CD4-positive, alpha-beta T cell treated with Interleukin-6 for 4 hours (primary cell): ENCODE data around the gene KIF11.
"Not testable (repeated sequence)": the region's sequence is repeated elsewhere in the genome, so short reads cannot be mapped to it uniquely, and the experiment has no call there.

Source experiments
- DNase-seq: peaks from one replicate; pipeline ENCODE4 v3.0.0-alpha.2; 2020; ENCODE audit warnings: mixed read lengths

The KIF11 gene

GRCh38 chr10:92592761-92593618 lies at the start of gene KIF11:
TSS of gene KIF11 (plus strand) at chr10:92593130. CDS start at chr10:92593376, 246 bp downstream.
- peak; percentile 98 for DNase-seq

GRCh38 chr10:92544296-92544695 lies 48.6 kb upstream of the KIF11 start:
- peak; percentile 10 for DNase-seq

- no peak for DNase-seq
Measured at GRCh38 chr10:92545556-92545955, 47.4 kb upstream of the KIF11 start.

DNA sequence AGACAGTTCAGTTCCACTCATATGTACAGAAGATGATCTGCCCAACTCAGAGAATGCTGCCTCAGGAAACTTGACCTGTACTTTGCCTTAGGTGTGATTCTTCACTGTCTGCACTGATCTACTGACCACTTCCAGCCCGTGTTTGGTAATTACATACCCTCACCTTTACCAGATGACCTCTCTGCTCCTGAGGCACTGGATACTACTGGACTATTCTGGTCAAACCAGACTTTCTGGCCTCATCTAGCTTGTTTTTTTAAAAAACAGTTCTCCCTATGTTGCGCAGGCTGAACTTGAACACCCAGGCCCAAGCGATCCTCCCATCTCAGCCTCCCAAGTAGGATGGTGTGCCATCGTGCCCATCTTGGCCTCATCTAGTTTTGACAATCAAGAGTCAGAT lies 45.3 kb upstream of the KIF11 start:
- no peak for DNase-seq

DNA sequence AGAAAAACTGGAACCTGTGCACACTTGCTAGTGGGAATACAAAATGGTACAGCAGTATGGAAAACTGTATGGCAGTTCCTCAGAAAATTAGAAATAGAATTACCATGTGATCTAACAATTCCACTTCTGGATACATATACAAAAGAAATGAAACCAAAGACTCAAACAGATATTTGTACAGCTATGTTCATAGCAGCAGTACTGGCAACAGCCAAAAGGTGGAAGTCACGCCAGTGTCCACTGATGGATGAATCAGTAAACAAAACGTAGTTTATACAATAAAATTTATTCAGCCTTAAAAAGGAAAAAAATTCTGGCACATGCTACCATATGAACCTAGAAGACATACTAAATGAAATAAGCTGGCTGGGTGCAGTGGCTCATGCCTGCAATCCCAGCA lies 42.0 kb upstream of the KIF11 start:
- DNase-seq, result no peak

DNA sequence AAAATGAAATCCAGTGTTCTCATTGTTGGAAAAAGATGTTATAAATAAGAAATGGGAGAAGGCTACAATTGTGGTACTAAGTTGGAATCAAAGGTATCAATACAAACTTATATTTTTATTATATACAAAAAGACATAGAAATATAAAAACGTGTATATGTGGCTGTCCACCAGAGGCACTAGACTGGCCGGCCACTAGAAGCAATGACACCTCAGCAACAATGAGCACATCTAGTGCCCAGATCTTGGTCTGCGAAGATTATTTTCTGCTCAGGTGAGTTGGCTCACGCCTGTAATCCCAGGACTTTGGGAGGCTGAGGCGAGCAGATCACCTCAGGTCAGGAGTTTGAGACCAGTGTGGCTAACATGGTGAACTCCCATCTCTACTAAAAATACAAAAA lies 40.6 kb upstream of the KIF11 start:
- DNase-seq, result no peak

GRCh38 chr10:92553959-92554358 lies 39.0 kb upstream of the KIF11 start:
- no peak for DNase-seq

GRCh38 chr10:92559046-92559445 lies 33.9 kb upstream of the KIF11 start:
- no peak for DNase-seq

DNA sequence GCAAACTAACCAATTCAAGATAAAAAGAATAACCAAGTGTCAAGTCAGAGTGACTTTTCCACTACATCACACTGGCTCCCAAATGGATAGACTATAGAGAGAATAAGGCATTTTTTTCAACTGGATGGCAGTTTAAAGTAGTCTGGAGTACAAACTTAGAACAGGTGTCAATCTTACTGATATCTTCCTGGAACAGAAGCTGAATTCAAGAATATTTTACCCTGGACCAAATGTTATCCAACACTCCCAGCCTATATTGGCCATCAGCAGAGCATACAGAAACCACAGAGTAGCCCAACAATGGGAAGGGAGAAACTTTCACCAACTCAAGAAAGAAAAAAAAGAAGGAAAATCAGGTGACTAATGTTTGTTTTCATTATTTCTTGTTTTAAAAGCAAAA lies 30.5 kb upstream of the KIF11 start:
- no peak for DNase-seq

GRCh38 chr10:92567952-92568600 lies 24.9 kb upstream of the KIF11 start:
- no peak for DNase-seq

GRCh38 chr10:92569071-92569470 lies 23.9 kb upstream of the KIF11 start:
- DNase-seq, result no peak

DNA sequence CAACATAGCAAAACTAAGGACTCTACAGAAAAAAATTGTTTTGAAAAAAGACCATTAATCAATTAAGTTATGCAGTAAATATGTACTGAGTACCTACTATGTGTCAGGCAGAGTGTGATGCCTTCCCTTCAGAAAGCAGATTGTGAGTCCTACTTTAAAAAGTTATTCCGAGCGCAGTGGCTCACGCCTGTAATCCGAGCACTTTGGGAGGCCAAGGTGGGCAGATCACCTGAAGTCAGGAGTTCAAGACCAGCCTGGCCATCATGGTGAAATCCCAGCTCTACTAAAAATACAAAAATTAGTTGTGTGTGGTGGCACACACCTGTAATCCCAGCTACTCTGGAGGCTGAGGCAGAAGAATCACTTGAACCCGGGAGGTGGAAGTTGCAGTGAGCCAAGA lies 23.3 kb upstream of the KIF11 start:
- not testable (repeated sequence) for DNase-seq

DNA sequence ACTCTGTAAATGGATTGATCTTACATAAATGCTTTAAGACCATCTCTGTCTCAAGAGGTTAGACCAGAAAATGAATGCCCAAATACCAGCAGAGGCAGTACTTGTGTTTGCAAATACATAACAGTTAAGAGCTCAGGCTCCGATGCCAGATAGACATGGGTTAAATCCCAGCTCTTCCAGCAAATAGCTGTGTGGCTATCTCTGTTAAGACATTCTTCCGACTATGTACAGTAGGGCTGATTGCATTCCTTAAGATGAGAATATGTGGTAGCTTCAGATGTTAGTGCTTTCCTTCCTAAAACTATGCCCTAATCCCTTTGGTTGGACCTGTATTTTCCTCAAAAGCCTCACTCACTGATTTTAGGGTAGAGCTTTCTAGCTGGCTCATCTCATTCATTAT lies 21.3 kb upstream of the KIF11 start:
- no peak for DNase-seq

GRCh38 chr10:92572362-92573090 lies 20.4 kb upstream of the KIF11 start:
- DNase-seq, result no peak

DNA sequence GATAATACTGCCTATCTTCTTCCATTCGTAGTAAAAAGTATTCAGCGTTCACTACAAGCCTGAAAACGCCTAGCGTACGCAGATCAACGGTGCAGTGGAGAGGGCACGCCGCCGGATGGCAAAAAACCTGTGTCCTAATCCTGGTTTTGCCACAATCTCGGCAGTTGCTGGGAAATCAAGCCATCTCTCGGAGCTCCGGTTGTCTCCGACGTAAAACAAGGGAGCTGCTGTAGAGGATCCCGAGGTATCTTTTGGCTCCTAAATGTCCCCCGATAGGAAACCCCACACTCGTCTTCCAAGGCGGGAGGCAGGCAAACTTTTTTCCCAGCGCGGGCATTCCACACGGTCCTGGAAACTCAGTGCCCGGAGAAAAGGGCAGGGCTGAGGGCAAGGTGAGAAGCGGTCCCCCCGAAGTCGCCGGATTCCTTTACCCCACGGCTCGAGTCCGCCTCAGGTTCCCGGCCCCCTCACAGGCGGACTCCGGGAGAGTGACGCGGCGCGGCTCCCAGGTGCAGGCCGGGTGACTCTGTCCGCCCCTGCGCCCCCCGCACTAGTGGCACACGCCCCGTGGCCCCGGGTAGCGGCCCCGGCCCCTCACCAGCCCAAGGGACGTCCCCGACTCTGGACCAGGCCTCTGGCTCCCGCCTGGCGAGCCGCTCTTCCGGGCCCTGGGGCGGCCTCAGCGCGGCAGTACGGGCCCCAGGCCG lies 19.7 kb upstream of the KIF11 start:
- DNase-seq, result peak; percentile 30

DNA sequence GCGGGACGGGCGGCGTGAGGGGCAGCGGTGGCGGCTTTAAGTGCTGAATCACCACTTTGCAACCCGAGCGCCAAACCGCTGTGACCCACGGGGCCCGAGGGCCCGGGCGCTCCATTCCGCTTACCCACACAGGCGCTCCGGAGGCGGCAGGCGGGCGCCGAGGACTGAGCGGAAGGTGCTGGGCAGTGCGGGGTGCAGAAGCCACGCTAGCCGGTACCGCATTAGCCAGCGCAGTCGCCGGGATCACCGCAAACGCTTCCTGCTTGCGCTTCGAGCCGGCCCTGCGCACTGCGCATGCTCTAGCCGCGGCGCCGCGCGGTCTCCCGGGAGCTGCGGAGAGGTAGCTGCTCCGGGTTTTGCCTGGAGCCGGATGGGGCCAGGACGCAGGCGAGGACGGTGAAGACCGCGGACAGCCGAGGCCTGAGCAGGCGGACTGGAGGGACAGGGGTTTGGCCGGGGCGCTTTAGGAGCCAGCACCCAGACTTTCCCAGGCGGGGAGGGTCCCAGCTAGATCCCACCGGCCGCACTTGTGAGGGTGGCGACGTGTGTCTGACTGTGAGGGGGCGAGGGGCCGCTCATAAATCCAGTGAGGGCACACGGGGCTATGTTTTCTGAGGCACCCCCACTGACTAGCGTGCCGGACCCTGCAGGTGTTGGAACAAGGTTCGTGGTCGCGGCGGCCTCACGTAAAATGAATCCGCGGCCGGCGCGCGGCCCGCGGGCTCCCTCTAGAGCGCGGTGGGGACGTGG lies 19.0 kb upstream of the KIF11 start, which contains the start of gene IDE:
TSS of gene IDE (minus strand) at position 296 of the 750 bp plus-strand sequence. CDS start at position 222, 74 bp downstream.
- DNase-seq, result peak; percentile 86

- DNase-seq, result no peak
Measured at GRCh38 chr10:92574548-92575261, 18.2 kb upstream of the KIF11 start.

DNA sequence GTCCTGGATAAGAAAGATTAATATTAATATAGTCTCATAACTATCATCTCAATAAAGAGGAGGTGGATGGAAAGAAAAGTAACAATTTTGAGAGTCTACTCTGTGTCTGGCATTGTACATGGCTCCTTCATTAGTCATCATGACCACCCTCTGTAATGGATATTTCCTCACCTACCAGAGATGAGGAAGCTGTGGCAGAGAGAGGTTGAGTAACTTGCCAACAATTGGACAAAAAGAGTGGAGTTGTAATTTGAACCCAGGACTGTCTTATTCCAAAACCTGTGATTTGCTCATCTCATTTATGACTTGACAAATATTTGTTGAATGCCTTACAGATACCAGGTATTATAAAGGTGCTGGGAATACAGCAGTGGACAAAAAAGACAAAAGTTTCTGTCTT lies 17.0 kb upstream of the KIF11 start:
- no peak for DNase-seq

DNA sequence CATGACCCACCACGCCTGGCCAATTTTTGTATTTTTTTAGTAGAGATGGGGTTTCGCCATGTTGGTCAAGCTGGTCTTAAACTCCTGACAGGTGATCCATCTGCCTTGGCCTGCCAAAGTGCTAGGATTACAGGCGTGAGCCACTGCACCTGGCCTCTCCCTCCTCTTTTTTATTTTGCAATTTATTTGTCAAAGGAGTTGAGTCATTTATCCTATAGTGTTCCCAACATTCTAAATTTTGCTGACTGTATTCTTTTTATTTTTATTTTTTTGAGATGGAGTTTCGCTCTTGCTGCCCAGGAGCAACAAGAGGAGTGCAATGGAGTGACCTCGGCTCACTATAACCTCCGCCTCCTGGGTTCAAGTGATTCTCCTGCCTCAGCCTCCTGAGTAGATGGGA lies 10.6 kb upstream of the KIF11 start:
- DNase-seq, result not testable (repeated sequence)

DNA sequence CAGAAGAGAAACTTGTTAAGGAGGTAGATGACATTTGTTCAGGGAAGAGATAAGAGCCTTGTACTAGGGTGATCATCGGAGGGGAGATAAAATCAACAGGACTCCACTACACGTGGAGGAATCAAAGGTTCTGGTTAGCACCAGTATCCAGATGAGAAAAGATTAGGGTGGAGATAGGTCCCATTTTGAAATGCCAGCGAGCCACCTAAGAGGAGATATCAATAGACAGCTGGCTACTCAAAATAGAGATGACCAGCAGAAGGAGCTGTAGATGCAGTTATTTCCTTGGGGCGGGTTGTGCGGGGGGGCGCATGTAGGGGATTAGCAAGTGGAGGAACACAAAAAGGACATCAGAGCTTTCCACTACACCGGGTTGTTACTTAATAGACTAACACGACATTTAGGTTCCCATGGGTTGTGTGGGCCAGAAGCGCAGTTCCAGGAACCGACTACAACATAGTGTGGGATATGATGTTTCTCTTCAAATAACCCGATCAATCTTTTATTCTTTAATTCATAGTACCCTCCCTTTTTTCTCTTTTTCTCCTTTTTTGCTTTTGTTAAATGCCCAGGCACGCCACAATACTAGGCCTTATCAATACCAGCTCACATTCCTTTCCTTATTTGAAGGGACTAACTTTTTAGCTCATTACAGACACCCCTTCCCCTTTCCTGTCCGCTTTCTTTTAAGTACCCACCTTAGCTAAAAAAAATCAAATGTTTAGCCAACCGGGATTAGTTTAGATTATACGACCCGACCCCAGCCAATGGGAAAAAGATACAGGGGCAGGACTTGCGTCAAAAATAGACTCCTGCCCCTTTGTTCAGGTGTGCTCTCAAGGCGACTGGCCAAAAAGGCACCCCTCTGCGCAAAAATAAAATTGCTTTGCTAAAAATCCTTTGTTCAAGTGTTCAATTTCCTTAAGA lies 2.0 kb upstream of the KIF11 start:
- peak; percentile 15 for DNase-seq
